K562 (cell line): ENCODE measurements around the gene KIF27. TPM values are rescaled to one million over a fixed set of nuclear protein-coding genes. Genes with fewer than 3 reads are reported as not detected.

Experiments used
- ATAC-seq: fragments of 200-7000 bp; cut with Tn5 transposase; 3 replicates; pipeline ENCODE4 v1.9.1; 2020; ENCODE audit warnings: moderate library complexity
- BruUV-seq: library from RNA; stranded (reverse); fragments of 400-500 nt; replicated peaks from 2 replicates; lab custom pipeline; 2021; lab: Mats Ljungman, UMichigan
- CTCF ChIA-PET: fragments of 300-600 bp; formaldehyde crosslinking; extraction: SDS; loops from one replicate; lab custom pipeline; 2021; ENCODE audit warnings: low intra/inter-chr PET ratio; lab: Yijun Ruan, JAX
- POLR2A ChIA-PET: fragments of 300-600, 350-650 bp; sonication (Branson Sonifier 250); formaldehyde crosslinking; extraction: SDS; loops from one replicate; lab custom pipeline; 2021; ENCODE audit warnings: antibody characterized with exemption, inconsistent platforms; lab: Yijun Ruan, JAX
- DNase-seq, 4 experiments: peaks; one replicate each; pipeline versions ENCODE4 v3.0.0 to v3.0.0-alpha.2; 2011 to 2018; ENCODE audit warnings: low spot score in 3 of 4, mixed read lengths in 3 of 4; ENCODE audit errors: extremely low read depth in 1 of 4
- FAIRE-seq: peaks from 2 replicates; lab custom pipeline; 2011; peaks lifted over from hg19 to GRCh38; lab: Jason Lieb, UNC
- H2AFZ ChIP-seq: 2 replicates; pipeline ENCODE4 v1.6.0; 2011; ENCODE audit warnings: low read depth, low read length, control low read depth, inconsistent platforms
- H3K27ac ChIP-seq: fragments of 200-600 bp; 3 replicates; pipeline ENCODE4 v1.8.0; 2011; ENCODE audit warnings: low read depth, mild to moderate bottlenecking, control low read depth, inconsistent platforms, low read length, moderate library complexity, mixed read lengths; ENCODE audit errors: extremely low read depth
- H3K27me3 ChIP-seq, 2 experiments: fragments of 300-600 bp in 1 of 2; 2 replicates in 1 of 2; 3 replicates in 1 of 2; pipeline versions ENCODE4 v1.6.0 to v1.8.0; 2011; ENCODE audit warnings: inconsistent platforms in 2 of 2, low read length in 2 of 2, mild to moderate bottlenecking in 1 of 2, mixed read lengths in 1 of 2, moderate library complexity in 1 of 2; ENCODE audit not compliant: control insufficient read depth in 2 of 2, insufficient read depth in 2 of 2
- H3K36me3 ChIP-seq: fragments of 300-600 bp; 3 replicates; pipeline ENCODE4 v1.8.0; 2011; ENCODE audit warnings: mild to moderate bottlenecking, low read length, inconsistent platforms; ENCODE audit not compliant: control insufficient read depth, insufficient read depth
- H3K4me1 ChIP-seq, 2 experiments: fragments of 200-600 bp in 1 of 2; replicated peaks in 1 of 2; 2 replicates in 1 of 2; 3 replicates in 1 of 2; pipeline versions ENCODE4 v1.5.1 to v1.8.0; 2011; ENCODE audit warnings: inconsistent platforms in 2 of 2, low read length in 2 of 2, mild to moderate bottlenecking in 1 of 2, mixed read lengths in 1 of 2, moderate library complexity in 1 of 2; ENCODE audit not compliant: control insufficient read depth in 2 of 2, insufficient read depth in 2 of 2
- H3K4me2 ChIP-seq: 2 replicates; pipeline ENCODE4 v1.6.1; 2011; ENCODE audit warnings: low read length, control low read depth, inconsistent platforms, mixed read lengths; ENCODE audit not compliant: insufficient read depth
- H3K4me3 ChIP-seq: fragments of 200-600 bp; sonication (generic), shearing (Covaris generic); 2 replicates; pipeline ENCODE4 v1.5.1; 2016; ENCODE audit warnings: control low read depth, inconsistent platforms
- H3K79me2 ChIP-seq: fragments of 200-600 bp; 3 replicates; pipeline ENCODE4 v1.8.0; 2011; ENCODE audit warnings: low read length, inconsistent platforms; ENCODE audit not compliant: control insufficient read depth, insufficient read depth
- H3K9ac ChIP-seq, 2 experiments: 2 replicates each; pipeline versions ENCODE4 v1.6.0 to v1.6.1; 2011; ENCODE audit warnings: low read depth in 2 of 2, low read length in 2 of 2, control low read depth in 1 of 2, inconsistent platforms in 1 of 2, mild to moderate bottlenecking in 1 of 2, mixed read lengths in 1 of 2; ENCODE audit not compliant: insufficient read depth in 1 of 2
- H3K9me1 ChIP-seq: one replicate; pipeline ENCODE4 v1.6.0; 2011; ENCODE audit warnings: inconsistent platforms, mild to moderate bottlenecking, low read length, moderate library complexity; ENCODE audit not compliant: control insufficient read depth, insufficient read depth
- H3K9me3 ChIP-seq: replicated peaks from 2 replicates; pipeline ENCODE4 v1.5.1; 2011; ENCODE audit warnings: low read depth, low read length, inconsistent platforms; ENCODE audit not compliant: control insufficient read depth, insufficient read depth
- H4K20me1 ChIP-seq: replicated peaks from 2 replicates; pipeline ENCODE4 v1.6.1; 2011; ENCODE audit warnings: low read length, inconsistent platforms, mixed read lengths; ENCODE audit not compliant: control insufficient read depth, insufficient read depth
- CHD2 ChIP-seq: IDR thresholded peaks from 2 replicates; pipeline ENCODE4 v1.6.1; 2011; ENCODE audit warnings: low read depth, low read length
- CTCF ChIP-seq, 3 experiments: IDR thresholded peaks in 2 of 3; conservative IDR thresholded peaks in 1 of 3; 2 replicates each; pipeline ENCODE4 v1.5.1; 2011 to 2012; ENCODE audit warnings: low read length in 3 of 3, mild to moderate bottlenecking in 3 of 3, control low read depth in 2 of 3, improper control_type of control experiment in 1 of 3, inconsistent platforms in 1 of 3, low read depth in 1 of 3, mixed read lengths in 1 of 3, moderate library complexity in 1 of 3; ENCODE audit not compliant: insufficient read depth in 2 of 3
- GABPB2 ChIP-seq: fragments of 250-450 bp; sonication (Bioruptor Pico); conservative IDR thresholded peaks from 2 replicates; pipeline ENCODE4 v1.5.1; 2021; ENCODE audit warnings: mild to moderate bottlenecking
- GATAD2A ChIP-seq: fragments of 450-650 bp; IDR thresholded peaks from 2 replicates; pipeline ENCODE4 v1.6.1; 2017
- GTF2B ChIP-seq: IDR thresholded peaks from 2 replicates; pipeline ENCODE4 v1.6.1; 2011; ENCODE audit not compliant: insufficient read length; ENCODE audit errors: extremely low read depth
- JUND ChIP-seq, 2 experiments: IDR thresholded peaks; 2 replicates in 1 of 2; 3 replicates in 1 of 2; pipeline ENCODE4 v1.6.1; 2011; ENCODE audit warnings: borderline replicate concordance in 2 of 2, low read depth in 2 of 2, low read length in 2 of 2, improper control_type of control experiment in 1 of 2, missing biosample characterization in 1 of 2, missing genetic modification characterization in 1 of 2, missing genetic modification reagents in 1 of 2
- NEUROD1 ChIP-seq: fragments of 150-350 bp; IDR thresholded peaks from 2 replicates; pipeline ENCODE4 v1.6.1; 2014; ENCODE audit warnings: borderline replicate concordance, low read length, low read depth; ENCODE audit not compliant: partially characterized antibody
- PML ChIP-seq: IDR thresholded peaks from 2 replicates; pipeline ENCODE4 v1.6.1; 2012; ENCODE audit warnings: low read length, inconsistent platforms
- POLR2A ChIP-seq: fragments of 450-650 bp; conservative IDR thresholded peaks from 2 replicates; pipeline ENCODE4 v1.6.1; 2016
- PPARD ChIP-seq: fragments of 250-450 bp; sonication (Bioruptor Pico); IDR thresholded peaks from 2 replicates; pipeline ENCODE4 v1.8.0; 2022; ENCODE audit warnings: inconsistent platforms, mild to moderate bottlenecking, moderate library complexity
- PTTG1 ChIP-seq: fragments of 450-650 bp; IDR thresholded peaks from 2 replicates; pipeline ENCODE4 v1.6.1; 2016; ENCODE audit warnings: low read depth, mild to moderate bottlenecking, missing genetic modification characterization, missing compliant biosample characterization
- RAD21 ChIP-seq, 2 experiments: fragments of 250-450 bp in 1 of 2; fragments of 450-650 bp in 1 of 2; sonication (Bioruptor Pico) in 1 of 2; formaldehyde crosslinking in 1 of 2; IDR thresholded peaks in 1 of 2; conservative IDR thresholded peaks in 1 of 2; 2 replicates each; pipeline versions ENCODE4 v1.4.0 to v1.8.0; 2020 to 2022; ENCODE audit warnings: mild to moderate bottlenecking in 2 of 2, moderate library complexity in 1 of 2
- TBP ChIP-seq: optimal IDR thresholded peaks from 2 replicates; pipeline ENCODE3; 2011; ENCODE audit warnings: low read depth, low read length, improper control_type of control experiment
- TEAD4 ChIP-seq, 2 experiments: sonication (generic) in 1 of 2; formaldehyde crosslinking in 1 of 2; IDR thresholded peaks; 2 replicates each; pipeline versions ENCODE4 v1.6.1 to v1.8.0; 2012 to 2022; ENCODE audit warnings: borderline replicate concordance in 1 of 2, inconsistent platforms in 1 of 2, low read length in 1 of 2, mild to moderate bottlenecking in 1 of 2, missing genetic modification reagents in 1 of 2
- ZC3H8 ChIP-seq: fragments of 450-650 bp; IDR thresholded peaks from 2 replicates; pipeline ENCODE4 v1.6.1; 2017
- ZNF24 ChIP-seq: fragments of 450-650 bp; IDR thresholded peaks from 2 replicates; pipeline ENCODE4 v1.6.1; 2016
- WGBS: fragments of 100-300 bp; shearing (Covaris generic); methylation state at CpG from one replicate; pipeline ENCODE4 v1.1.6; 2016; ENCODE audit warnings: low coverage, mixed read lengths; ENCODE audit not compliant: insufficient coverage; ENCODE audit errors: missing lambda C conversion rate; 5-methylcytosine and 5-hydroxymethylcytosine counted together
- in situ Hi-C: fragments of 300-500 bp; cut with MboI; formaldehyde crosslinking; loops from 4 replicates; pipeline ENCODE4 v1.15.0; 2018; ENCODE audit warnings: inconsistent platforms, mixed read lengths
- intact Hi-C: fragments of 100-400 bp; cut with micrococcal nuclease; formaldehyde crosslinking; loops from 2 replicates; pipeline ENCODE4 v1.14.2; 2022
- polyA plus RNA-seq, 8 experiments: library from polyadenylated mRNA; depleted of rRNA in 4 of 8; stranded (reverse) in 5 of 8; unstranded in 3 of 8; fragments of >200 nt; fragmentation: Nextera tagmentation in 2 of 8; fragmentation: Illumina TruSeq in 1 of 8; extraction: Ambion mirVana in 2 of 8; extraction: Trizol in 1 of 8; gene quantifications; 2 replicates each; pipeline versions ENCODE4 v1.2.1 to v1.2.3, GENCODE V29; 2011 to 2014; ENCODE audit warnings: inconsistent platforms in 1 of 8, missing spikeins in 1 of 8
- total RNA-seq, 7 experiments: library from RNA; depleted of rRNA in 6 of 7; stranded (reverse); fragments of >200 nt in 6 of 7; fragmentation: Illumina TruSeq in 2 of 7; extraction: Trizol in 2 of 7; gene quantifications; 2 replicates each; pipeline versions ENCODE4 v1.2.1 to v1.2.3, GENCODE V29; 2011 to 2021; ENCODE audit warnings: low replicate concordance in 1 of 7

KIF27 gene
- total and polyA plus RNA-seq, 9 of the 15 experiments (the other 6 are each of a cell fraction or from before 2014, with no cell fraction given): 0.32 to 2.4 (median 0.98) TPM

- H3K4me1 ChIP-seq: peaks cover 0 to 6% of the 10 kb centered on the region in 2 experiments; a peak in 3 of 5 replicates
- H3K27me3 ChIP-seq: no peaks in the 10 kb centered on the region
- peak overlapping the region; percentile 88 for H2AFZ ChIP-seq
- peak; percentile 56 for ATAC-seq
- H3K4me2 ChIP-seq: peak overlapping the region; percentile 56
- peak overlapping the region; percentile 58 to 91; a peak in 3 of 4 replicates for H3K9ac ChIP-seq
- peak in 2 of 4 experiments; percentile 27 to 30 for DNase-seq
- no peaks in the 10 kb centered on the region for H3K36me3 ChIP-seq
- BruUV-seq: TSS peak; percentile 60
- WGBS: 2% methylated on average over 16 of the region's 16 CpGs
- peak overlapping the region; percentile 81; the same call in 2 of the 3 replicates for H3K27ac ChIP-seq
- peak; percentile 86 for FAIRE-seq
- H3K9me3 ChIP-seq: no peaks in the 10 kb centered on the region
- ChIA-PET POLR2A (interaction anchor here (1.0 kb wide), 1 partner anchor 36 kb away, joined by 3 read pairs; a partner anchor contains a TSS), CTCF (no interaction called here)
- intact Hi-C loops: loop anchor here (5.0 to 10.0 kb wide), 2 partner anchors 106 to 252 kb away; partner anchors contain the start of gene GKAP1
- peak overlapping the region; percentile 61 for H3K4me3 ChIP-seq
- in situ Hi-C loops: loop anchor here (25.0 kb wide), 2 partner anchors 308 to 583 kb away; partner anchors contain the start of gene IDNK
- H3K9me1 ChIP-seq: no peaks in the 10 kb centered on the region
- no peaks in the 10 kb centered on the region for H4K20me1 ChIP-seq
- H3K79me2 ChIP-seq: no peaks in the 10 kb centered on the region
- TF ChIP-seq TBP (peak; percentile 81), ZC3H8 (peak; percentile 79; the same call in 1 of the 2 replicates), TEAD4 (IDR thresholded peaks at IDR 0.05; ENCODE audit: low read length) (peak; percentile 46; the same call in 1 of the 2 replicates), TEAD4 (CRISPR knock-in tag; IDR thresholded peaks at IDR 0.05; ENCODE audit: borderline replicate concordance) (no peak), CTCF (IDR thresholded peaks at IDR 0.05 in 2 of 3, conservative IDR thresholded peaks at IDR 0.05 in 1 of 3; ENCODE audit: insufficient read depth in 2 of 3, low read depth in 1 of 3, low read length in 3 of 3) (peak in 2 of 3 experiments; percentile 31 to 55; a peak in 4 of 6 replicates), POLR2A (peak; percentile 66), CHD2 (0 out of 2 replicates have a peak, but pooled peaks have one; percentile 11), PPARD (CRISPR knock-in tag) (no peak), GABPB2 (CRISPR knock-in tag) (no peak), NEUROD1 (no peak), ZNF24 (no peak), PTTG1 (tag) (no peak), JUND (IDR thresholded peaks at IDR 0.05; ENCODE audit: borderline replicate concordance, low read depth, low read length) (0 out of 2 replicates have a peak, but pooled peaks have one; percentile 5), JUND (tag; IDR thresholded peaks at IDR 0.05; ENCODE audit: borderline replicate concordance, low read depth, low read length) (no peak), GTF2B (peak; percentile 24), PML (peak; percentile 74; the same call in 1 of the 2 replicates), RAD21 (CRISPR knock-in tag; conservative IDR thresholded peaks at IDR 0.05 in 1 of 2, IDR thresholded peaks at IDR 0.05 in 1 of 2) (peak in 1 of 2 experiments; percentile 45; a peak in 2 of 4 replicates), GATAD2A (no peak)
Observed at GRCh38 chr9:83920469-83920926, 734 bp downstream of the KIF27 start.
